Neuronal stem cell (in vitro differentiated cells): ENCODE measurements around the gene OLIG2.
A peak's percentile ranks its signal among the peaks of the same experiment; 100 is the strongest.

Experiments used
- DNase-seq: peaks from one replicate; pipeline ENCODE4 v3.0.0-alpha.2; 2013; ENCODE audit warnings: low spot score
- H2AFZ ChIP-seq: one replicate; pipeline ENCODE4 v1.6.1; 2013; ENCODE audit warnings: mild to moderate bottlenecking, low read length, inconsistent platforms
- H2AK5ac ChIP-seq: 2 replicates; pipeline ENCODE4 v1.6.1; 2013; ENCODE audit warnings: low read depth, mild to moderate bottlenecking, inconsistent platforms, low read length, moderate library complexity, mixed read lengths
- H2BK120ac ChIP-seq: 2 replicates; pipeline ENCODE4 v1.6.1; 2013; ENCODE audit warnings: low read depth, mild to moderate bottlenecking, inconsistent platforms, low read length, moderate library complexity, mixed read lengths
- H2BK12ac ChIP-seq: one replicate; pipeline ENCODE4 v1.6.1; 2013; ENCODE audit warnings: low read length, inconsistent platforms
- H2BK15ac ChIP-seq: 2 replicates; pipeline ENCODE4 v1.6.1; 2013; ENCODE audit warnings: mild to moderate bottlenecking, low read length, inconsistent platforms, mixed read lengths
- H2BK5ac ChIP-seq: one replicate; pipeline ENCODE4 v1.6.1; 2013; ENCODE audit warnings: inconsistent platforms, mild to moderate bottlenecking, low read length, moderate library complexity
- H3K14ac ChIP-seq: one replicate; pipeline ENCODE4 v1.6.1; 2013; ENCODE audit warnings: low read length, inconsistent platforms
- H3K18ac ChIP-seq: 2 replicates; pipeline ENCODE4 v1.6.1; 2013; ENCODE audit warnings: low read length, inconsistent platforms
- H3K23ac ChIP-seq: 2 replicates; pipeline ENCODE4 v1.6.1; 2013; ENCODE audit warnings: low read depth, mild to moderate bottlenecking, mixed read lengths, low read length, inconsistent platforms; ENCODE audit not compliant: poor library complexity
- H3K27ac ChIP-seq: replicated peaks from 3 replicates; pipeline ENCODE4 v1.5.1; 2013; ENCODE audit warnings: low read length, inconsistent platforms
- H3K27me3 ChIP-seq, 3 experiments: 2 replicates each; pipeline ENCODE4 v1.6.1; 2013; ENCODE audit warnings: low read length in 3 of 3, mild to moderate bottlenecking in 2 of 3, inconsistent platforms in 1 of 3, low read depth in 1 of 3, mixed read lengths in 1 of 3, moderate library complexity in 1 of 3; ENCODE audit not compliant: control insufficient read depth in 3 of 3, insufficient read depth in 3 of 3
- H3K36me3 ChIP-seq, 2 donors: replicated peaks in 1 of 2; 2 replicates each; pipeline ENCODE4 v1.6.1; 2013; ENCODE audit warnings: low read length in 2 of 2; ENCODE audit not compliant: control insufficient read depth in 2 of 2, insufficient read depth in 2 of 2
- H3K4ac ChIP-seq: 2 replicates; pipeline ENCODE4 v1.6.1; 2013; ENCODE audit warnings: inconsistent platforms, mild to moderate bottlenecking, low read length, moderate library complexity
- H3K4me1 ChIP-seq, 2 donors: 1 replicate in 1 of 2; 2 replicates in 1 of 2; pipeline ENCODE4 v1.6.1; 2013; ENCODE audit warnings: low read length in 2 of 2, low read depth in 1 of 2; ENCODE audit not compliant: control insufficient read depth in 2 of 2, insufficient read depth in 1 of 2
- H3K4me2 ChIP-seq: one replicate; pipeline ENCODE4 v1.6.1; 2013; ENCODE audit warnings: mild to moderate bottlenecking, low read length, inconsistent platforms; ENCODE audit not compliant: insufficient read depth, poor library complexity, severe bottlenecking
- H3K4me3 ChIP-seq, 2 donors: 2 replicates each; pipeline ENCODE4 v1.5.1; 2013; ENCODE audit warnings: low read length in 2 of 2, mild to moderate bottlenecking in 2 of 2, inconsistent platforms in 1 of 2, moderate library complexity in 1 of 2
- H3K79me1 ChIP-seq: one replicate; pipeline ENCODE4 v1.6.1; 2013; ENCODE audit warnings: low read depth, mild to moderate bottlenecking, inconsistent platforms, low read length, moderate library complexity
- H3K9ac ChIP-seq: one replicate; pipeline ENCODE4 v1.6.1; 2013; ENCODE audit warnings: mild to moderate bottlenecking, low read depth, low read length, inconsistent platforms; ENCODE audit not compliant: poor library complexity
- H3K9me3 ChIP-seq, 2 donors: replicated peaks in 1 of 2; 2 replicates each; pipeline versions ENCODE3 to v1.6.1; 2013; ENCODE audit warnings: low read length in 2 of 2, mild to moderate bottlenecking in 2 of 2, inconsistent platforms in 1 of 2, low read depth in 1 of 2, mixed read lengths in 1 of 2, moderate library complexity in 1 of 2; ENCODE audit not compliant: control insufficient read depth in 2 of 2, insufficient read depth in 1 of 2
- H4K8ac ChIP-seq: one replicate; pipeline ENCODE4 v1.6.1; 2013; ENCODE audit warnings: low read depth, mild to moderate bottlenecking, inconsistent platforms, low read length, moderate library complexity
- H4K91ac ChIP-seq: one replicate; pipeline ENCODE4 v1.6.1; 2013; ENCODE audit warnings: low read length, low read depth, mild to moderate bottlenecking, inconsistent platforms; ENCODE audit not compliant: poor library complexity
- WGBS, 2 donors: extraction: QIAGEN DNeasy Blood & Tissue Kit; methylation state at CpG; one replicate each; pipeline ENCODE4 v1.1.7; 2013; ENCODE audit warnings: missing lambda C conversion rate in 2 of 2, mixed read lengths in 1 of 2; ENCODE audit not compliant: insufficient read length in 2 of 2, insufficient replicate concordance in 1 of 2; ENCODE audit errors: extremely low coverage in 2 of 2; 5-methylcytosine and 5-hydroxymethylcytosine counted together

OLIG2 gene

GRCh38 chr21:33063907-33064622, 38.3 kb downstream of the OLIG2 start:
- H2BK15ac ChIP-seq = no peak overlapping the region
- no peaks in the 10 kb centered on the region for H3K79me1 ChIP-seq
- H2AK5ac ChIP-seq = no peak overlapping the region
- peaks cover 9 to 63% (median 31%) of the 10 kb centered on the region in 3 experiments for H3K27me3 ChIP-seq
- H3K23ac ChIP-seq = no peak overlapping the region
- no peak overlapping the region for H4K8ac ChIP-seq
- no peak overlapping the region for H2BK120ac ChIP-seq
- H3K27ac ChIP-seq = no peak overlapping the region
- no peak overlapping the region for H3K4ac ChIP-seq
- no peak overlapping the region for H3K14ac ChIP-seq
- no peak overlapping the region for H3K9ac ChIP-seq
- peaks cover 3% of the 10 kb centered on the region in 2 donors for H3K4me1 ChIP-seq
- H4K91ac ChIP-seq = no peak overlapping the region
- peak overlapping the region; percentile 68 for H2AFZ ChIP-seq
- H3K4me2 ChIP-seq = no peak overlapping the region
- peak overlapping the region; percentile 66 for H3K18ac ChIP-seq
- H2BK12ac ChIP-seq = no peak overlapping the region
- no peaks in the 10 kb centered on the region for H3K36me3 ChIP-seq
- no peak overlapping the region for H3K4me3 ChIP-seq
- H2BK5ac ChIP-seq = no peak overlapping the region
- WGBS, 2 donors = no CpG with 5 or more reads among the region's 14 CpGs
- peaks cover 5 to 7% of the 10 kb centered on the region in 2 donors for H3K9me3 ChIP-seq
- no peak for DNase-seq

GRCh38 chr21:33064623-33065390, 39.1 kb downstream of the OLIG2 start:
- Histone ChIP-seq H2BK12ac (no peak overlapping the region), H3K4me2 (no peak overlapping the region), H3K18ac (no peak overlapping the region), H3K14ac (no peak overlapping the region), H4K91ac (no peak overlapping the region), H2BK120ac (no peak overlapping the region), H3K27me3 (peaks cover 9 to 70% (median 37%) of the 10 kb centered on the region in 3 experiments), H3K9ac (no peak overlapping the region), H2BK15ac (no peak overlapping the region), H3K4me1 (peaks cover 3% of the 10 kb centered on the region in 2 donors), H2AK5ac (no peak overlapping the region), H3K23ac (no peak overlapping the region), H3K9me3 (peaks cover 9 to 13% of the 10 kb centered on the region in 2 donors), H3K4me3 (peak overlapping the region in 1 of 2 donors; percentile 11), H3K79me1 (no peaks in the 10 kb centered on the region), H2AFZ (peak overlapping the region; percentile 68), H4K8ac (no peak overlapping the region), H3K36me3 (no peaks in the 10 kb centered on the region), H3K27ac (no peak overlapping the region), H3K4ac (no peak overlapping the region), H2BK5ac (no peak overlapping the region)
- no CpG with 5 or more reads among the region's 18 CpGs for WGBS, 2 donors
- DNase-seq = no peak

- no peak overlapping the region for H3K18ac ChIP-seq
- H3K4me1 ChIP-seq = peaks cover 4 to 5% of the 10 kb centered on the region in 2 donors
- no peak overlapping the region for H4K8ac ChIP-seq
- H2AK5ac ChIP-seq = no peak overlapping the region
- WGBS, 2 donors = no CpG with 5 or more reads among the region's 7 CpGs
- no peak overlapping the region for H3K27ac ChIP-seq
- H3K79me1 ChIP-seq = no peaks in the 10 kb centered on the region
- no peak overlapping the region for H3K14ac ChIP-seq
- H2BK12ac ChIP-seq = no peak overlapping the region
- peaks cover 9 to 13% of the 10 kb centered on the region in 2 donors for H3K9me3 ChIP-seq
- no peak overlapping the region for H3K9ac ChIP-seq
- peaks cover 26 to 90% (median 59%) of the 10 kb centered on the region in 3 experiments for H3K27me3 ChIP-seq
- H3K4me2 ChIP-seq = no peak overlapping the region
- no peak overlapping the region for H3K23ac ChIP-seq
- H2BK15ac ChIP-seq = no peak overlapping the region
- no peak overlapping the region for H3K4ac ChIP-seq
- H3K4me3 ChIP-seq = no peak overlapping the region
- no peaks in the 10 kb centered on the region for H3K36me3 ChIP-seq
- no peak overlapping the region for H4K91ac ChIP-seq
- H2BK120ac ChIP-seq = no peak overlapping the region
- H2BK5ac ChIP-seq = no peak overlapping the region
- no peak for DNase-seq
- no peak overlapping the region for H2AFZ ChIP-seq
These were observed 41.3 kb downstream of the OLIG2 start for GRCh38 chr21:33067043-33067442.

GRCh38 chr21:33067457-33067856, 41.7 kb downstream of the OLIG2 start:
- Histone ChIP-seq H3K23ac (no peak overlapping the region), H3K4me3 (no peak overlapping the region), H4K91ac (no peak overlapping the region), H3K4me2 (no peak overlapping the region), H2AFZ (no peak overlapping the region), H3K4me1 (peaks cover 4 to 5% of the 10 kb centered on the region in 2 donors), H4K8ac (no peak overlapping the region), H2BK5ac (no peak overlapping the region), H3K9me3 (peaks cover 9 to 13% of the 10 kb centered on the region in 2 donors), H3K18ac (no peak overlapping the region), H2BK12ac (no peak overlapping the region), H3K27me3 (peaks cover 27 to 93% (median 63%) of the 10 kb centered on the region in 3 experiments), H3K9ac (no peak overlapping the region), H2AK5ac (no peak overlapping the region), H3K36me3 (no peaks in the 10 kb centered on the region), H3K4ac (no peak overlapping the region), H3K14ac (no peak overlapping the region), H2BK120ac (no peak overlapping the region), H2BK15ac (no peak overlapping the region), H3K27ac (no peak overlapping the region), H3K79me1 (no peaks in the 10 kb centered on the region)
- WGBS, 2 donors = no CpG with 5 or more reads among the region's 4 CpGs
- DNase-seq = no peak
